Osteoblast (primary cell): Measurements from ENCODE around the gene PPP2CA. TPM values are rescaled to one million over a fixed set of nuclear protein-coding genes. Genes with fewer than 3 reads are reported as not detected.

Experiments
- DNase-seq: peaks from one replicate; pipeline ENCODE4 v3.0.0; 2011; ENCODE audit warnings: low spot score, mixed read lengths; ENCODE audit not compliant: insufficient read length; ENCODE audit errors: missing footprints
- H2AFZ ChIP-seq: 2 replicates; pipeline ENCODE4 v1.6.0; 2011; ENCODE audit warnings: mild to moderate bottlenecking, low read length
- H3K27ac ChIP-seq: 2 replicates; pipeline ENCODE4 v1.5.1; 2011; ENCODE audit warnings: mild to moderate bottlenecking, low read depth, low read length, moderate library complexity
- H3K27me3 ChIP-seq: 2 replicates; pipeline ENCODE4 v1.6.0; 2012; ENCODE audit warnings: mild to moderate bottlenecking, control low read depth, inconsistent platforms, low read length, moderate library complexity; ENCODE audit not compliant: insufficient read depth
- H3K36me3 ChIP-seq: 2 replicates; pipeline ENCODE4 v1.5.1; 2011; ENCODE audit warnings: mild to moderate bottlenecking, low read length, control low read depth, moderate library complexity; ENCODE audit not compliant: insufficient read depth
- H3K4me1 ChIP-seq: 2 replicates; pipeline ENCODE4 v1.5.1; 2011; ENCODE audit warnings: mild to moderate bottlenecking, low read length, control low read depth, moderate library complexity; ENCODE audit not compliant: insufficient read depth
- H3K4me2 ChIP-seq: 2 replicates; pipeline ENCODE4 v1.6.0; 2011; ENCODE audit warnings: mild to moderate bottlenecking, low read length; ENCODE audit not compliant: insufficient read depth
- H3K4me3 ChIP-seq: fragments of 200-600 bp; sonication (generic); 3 replicates; pipeline ENCODE4 v1.5.1; 2012; ENCODE audit warnings: mild to moderate bottlenecking, low read length, inconsistent platforms; ENCODE audit not compliant: insufficient read depth
- H3K79me2 ChIP-seq: 2 replicates; pipeline ENCODE4 v1.6.0; 2012; ENCODE audit warnings: mild to moderate bottlenecking, low read length, control low read depth, inconsistent platforms; ENCODE audit not compliant: insufficient read depth
- H3K9me3 ChIP-seq: 2 replicates; pipeline ENCODE4 v1.5.1; 2011; ENCODE audit warnings: low read depth, low read length, control low read depth
- H4K20me1 ChIP-seq: 2 replicates; pipeline ENCODE4 v1.6.0; 2012; ENCODE audit warnings: mild to moderate bottlenecking, low read length, control low read depth; ENCODE audit not compliant: insufficient read depth
- CTCF ChIP-seq: IDR thresholded peaks from 2 replicates; pipeline ENCODE4 v1.5.1; 2011; ENCODE audit warnings: mild to moderate bottlenecking, low read depth, low read length, moderate library complexity; ENCODE audit errors: extremely low read depth
- total RNA-seq: library from RNA; depleted of rRNA; stranded (reverse); fragments of >200 nt; gene quantifications from 2 replicates; pipeline ENCODE4 v1.2.3, GENCODE V29; 2012

PPP2CA gene
- total RNA-seq, 1 donor, result 55.4 TPM

DNA sequence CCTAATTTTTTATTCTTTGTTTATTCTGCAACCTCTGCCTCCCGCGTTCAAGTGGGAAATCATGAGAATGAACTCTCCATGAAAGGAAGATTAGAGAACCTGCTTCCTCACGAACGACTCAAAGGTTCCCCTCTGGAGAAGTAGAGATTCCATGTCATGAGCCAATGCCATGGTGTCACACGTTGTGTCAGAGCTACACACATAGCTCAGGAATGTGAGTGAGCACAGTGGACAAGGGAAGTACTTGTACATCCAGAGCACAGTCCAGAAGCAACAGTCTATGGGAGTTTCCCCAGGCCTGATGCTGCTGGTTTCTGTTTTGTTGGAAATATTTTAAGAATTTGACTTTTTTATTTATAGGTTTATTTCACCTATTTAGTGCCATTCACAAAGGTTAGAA, 26.8 kb upstream of the PPP2CA start:
- no peak overlapping the region for H2AFZ ChIP-seq
- H4K20me1 ChIP-seq, result no peaks in the 10 kb centered on the region
- TF ChIP-seq CTCF, result no peak
- H3K27me3 ChIP-seq, result no peaks in the 10 kb centered on the region
- H3K9me3 ChIP-seq, result no peaks in the 10 kb centered on the region
- H3K4me3 ChIP-seq, result no peak overlapping the region
- H3K27ac ChIP-seq, result peak overlapping the region; percentile 43
- DNase-seq, result peak; percentile 79
- no peaks in the 10 kb centered on the region for H3K79me2 ChIP-seq
- H3K36me3 ChIP-seq, result no peaks in the 10 kb centered on the region
- peak overlapping the region; percentile 37 for H3K4me2 ChIP-seq
- peaks cover 26% of the 10 kb centered on the region for H3K4me1 ChIP-seq

DNA sequence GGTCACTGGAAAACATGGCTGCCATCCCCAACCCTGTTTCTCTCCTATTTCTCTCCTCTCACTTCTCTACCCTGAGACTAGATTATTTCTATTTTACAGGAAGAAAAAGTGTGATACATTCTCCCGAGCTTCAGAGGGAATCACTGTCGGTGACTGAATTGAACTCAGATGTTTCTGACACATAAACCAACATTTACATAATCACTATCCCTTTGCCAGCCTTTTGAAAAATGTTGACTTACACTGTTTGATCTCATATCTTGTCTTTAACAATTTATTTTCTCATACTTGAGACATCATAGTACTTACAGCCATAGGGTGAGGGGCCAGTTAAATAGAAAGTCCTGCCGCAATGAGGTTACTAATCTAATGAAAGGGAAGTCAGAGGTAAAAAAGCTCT, 25.1 kb upstream of the PPP2CA start:
- no peaks in the 10 kb centered on the region for H3K79me2 ChIP-seq
- no peaks in the 10 kb centered on the region for H3K27me3 ChIP-seq
- H3K36me3 ChIP-seq, result no peaks in the 10 kb centered on the region
- no peaks in the 10 kb centered on the region for H3K9me3 ChIP-seq
- H3K4me2 ChIP-seq, result no peak overlapping the region
- H3K4me1 ChIP-seq, result peaks cover 37% of the 10 kb centered on the region
- no peaks in the 10 kb centered on the region for H4K20me1 ChIP-seq
- no peak for TF ChIP-seq CTCF
- no peak for DNase-seq
- no peak overlapping the region for H2AFZ ChIP-seq
- H3K4me3 ChIP-seq, result no peak overlapping the region
- no peak overlapping the region for H3K27ac ChIP-seq

- H2AFZ ChIP-seq, result no peak overlapping the region
- no peaks in the 10 kb centered on the region for H3K79me2 ChIP-seq
- peaks cover 37% of the 10 kb centered on the region for H3K4me1 ChIP-seq
- H4K20me1 ChIP-seq, result no peaks in the 10 kb centered on the region
- H3K36me3 ChIP-seq, result no peaks in the 10 kb centered on the region
- TF ChIP-seq CTCF, result no peak
- no peak for DNase-seq
- H3K27ac ChIP-seq, result no peak overlapping the region
- H3K4me2 ChIP-seq, result no peak overlapping the region
- H3K27me3 ChIP-seq, result no peaks in the 10 kb centered on the region
- no peaks in the 10 kb centered on the region for H3K9me3 ChIP-seq
- no peak overlapping the region for H3K4me3 ChIP-seq
Observed at GRCh38 chr5:134249469-134250379, 23.9 kb upstream of the PPP2CA start.

- no peaks in the 10 kb centered on the region for H3K27me3 ChIP-seq
- H3K79me2 ChIP-seq, result no peaks in the 10 kb centered on the region
- no peaks in the 10 kb centered on the region for H3K36me3 ChIP-seq
- H3K27ac ChIP-seq, result no peak overlapping the region
- no peak overlapping the region for H2AFZ ChIP-seq
- H4K20me1 ChIP-seq, result no peaks in the 10 kb centered on the region
- no peaks in the 10 kb centered on the region for H3K9me3 ChIP-seq
- peaks cover 42% of the 10 kb centered on the region for H3K4me1 ChIP-seq
- DNase-seq, result no peak
- H3K4me2 ChIP-seq, result no peak overlapping the region
- no peak for TF ChIP-seq CTCF
- H3K4me3 ChIP-seq, result no peak overlapping the region
Observed at GRCh38 chr5:134248256-134248655, 22.4 kb upstream of the PPP2CA start.
